WTC11 (cell line): ENCODE data around the gene MALSU1. TPM values are rescaled to one million over a fixed set of nuclear protein-coding genes. Genes with fewer than 3 reads are reported as not detected.

Experiments used
- ATAC-seq: fragments of 200-7000 bp; cut with Tn5 transposase; 2 replicates; pipeline ENCODE4 v1.10.0; 2021; ENCODE audit warnings: mild to moderate bottlenecking, moderate library complexity
- CTCF ChIA-PET: fragments of 300-600 bp; sonication (Branson Sonifier 250); formaldehyde crosslinking; loops from one replicate; lab custom pipeline; 2021; ENCODE audit warnings: antibody characterized with exemption; lab: Charles Lee
- POLR2A ChIA-PET: fragments of 350-600 bp; sonication (Branson Sonifier 250); formaldehyde crosslinking; loops from one replicate; lab custom pipeline; 2021; ENCODE audit warnings: antibody characterized with exemption; lab: Charles Lee
- DNase-seq: peaks from one replicate; pipeline ENCODE4 v3.0.0; 2021; ENCODE audit warnings: low spot score
- H3K27ac Mint-ChIP-seq: 2 replicates; pipeline ENCODE4 v1.8.0; 2021; ENCODE audit warnings: mixed read lengths
- H3K27me3 Mint-ChIP-seq: 2 replicates; pipeline ENCODE4 v1.8.0; 2021; ENCODE audit warnings: low read depth, mild to moderate bottlenecking, moderate library complexity, mixed read lengths
- H3K36me3 Mint-ChIP-seq: 2 replicates; pipeline ENCODE4 v1.8.0; 2021; ENCODE audit warnings: mixed read lengths
- H3K4me1 Mint-ChIP-seq: 2 replicates; pipeline ENCODE4 v1.8.0; 2022; ENCODE audit warnings: mixed read lengths
- H3K4me3 Mint-ChIP-seq: 2 replicates; pipeline ENCODE4 v1.8.0; 2021; ENCODE audit warnings: mild to moderate bottlenecking, moderate library complexity, mixed read lengths
- H3K9me3 Mint-ChIP-seq: 2 replicates; pipeline ENCODE4 v1.8.0; 2021; ENCODE audit warnings: mixed read lengths
- CREB1 ChIP-seq: sonication (generic); formaldehyde crosslinking; IDR thresholded peaks from 2 replicates; pipeline ENCODE4 v1.8.0; 2023; ENCODE audit warnings: mild to moderate bottlenecking, missing genetic modification reagents
- ESRRA ChIP-seq: sonication (generic); formaldehyde crosslinking; IDR thresholded peaks from 2 replicates; pipeline ENCODE4 v1.8.1; 2022; ENCODE audit warnings: mild to moderate bottlenecking, missing genetic modification reagents, borderline replicate concordance
- FOXJ3 ChIP-seq: sonication (generic); formaldehyde crosslinking; IDR thresholded peaks from 2 replicates; pipeline ENCODE4 v1.9.0; 2021; ENCODE audit warnings: missing genetic modification reagents, mild to moderate bottlenecking, borderline replicate concordance
- FOXP1 ChIP-seq: sonication (generic); formaldehyde crosslinking; IDR thresholded peaks from 2 replicates; pipeline ENCODE4 v1.8.0; 2022; ENCODE audit warnings: missing genetic modification reagents, mild to moderate bottlenecking, moderate library complexity, borderline replicate concordance
- GRHL2 ChIP-seq: fragments of 250-450 bp; sonication (Bioruptor Pico); IDR thresholded peaks from 2 replicates; pipeline ENCODE4 v1.8.0; 2022; ENCODE audit warnings: mild to moderate bottlenecking, moderate library complexity; ENCODE audit not compliant: insufficient replicate concordance, severe bottlenecking
- GTF2I ChIP-seq: fragments of 250-450 bp; sonication (Bioruptor Pico); conservative IDR thresholded peaks from 2 replicates; pipeline ENCODE4 v1.4.0; 2021; ENCODE audit warnings: mild to moderate bottlenecking
- JAZF1 ChIP-seq: fragments of 250-450 bp; sonication (Bioruptor Pico); IDR thresholded peaks from 2 replicates; pipeline ENCODE4 v1.9.0; 2021; ENCODE audit warnings: moderate library complexity, mild to moderate bottlenecking, inconsistent platforms
- NFE2L1 ChIP-seq: sonication (generic); formaldehyde crosslinking; IDR thresholded peaks from 2 replicates; pipeline ENCODE4 v1.8.1; 2023; ENCODE audit warnings: missing genetic modification reagents
- NR1H2 ChIP-seq: sonication (generic); formaldehyde crosslinking; IDR thresholded peaks from 2 replicates; pipeline ENCODE4 v1.9.0; 2021; ENCODE audit warnings: mild to moderate bottlenecking, moderate library complexity, missing genetic modification reagents
- PRRX2 ChIP-seq: fragments of 250-450 bp; sonication (Bioruptor Pico); IDR thresholded peaks from 2 replicates; pipeline ENCODE4 v1.8.0; 2021; ENCODE audit warnings: mild to moderate bottlenecking
- RELA ChIP-seq: sonication (generic); formaldehyde crosslinking; IDR thresholded peaks from 2 replicates; pipeline ENCODE4 v1.8.1; 2022; ENCODE audit warnings: missing genetic modification reagents, mild to moderate bottlenecking, borderline replicate concordance
- SMAD3 ChIP-seq: sonication (generic); formaldehyde crosslinking; IDR thresholded peaks from 2 replicates; pipeline ENCODE4 v1.8.0; 2022; ENCODE audit warnings: missing genetic modification reagents, mild to moderate bottlenecking, borderline replicate concordance
- SP1 ChIP-seq: sonication (generic); formaldehyde crosslinking; conservative IDR thresholded peaks from 2 replicates; pipeline ENCODE4 v1.8.1; 2022; ENCODE audit warnings: missing genetic modification reagents
- STAT6 ChIP-seq: sonication (generic); formaldehyde crosslinking; conservative IDR thresholded peaks from 2 replicates; pipeline ENCODE4 v1.8.1; 2023; ENCODE audit warnings: mild to moderate bottlenecking, low read depth, missing genetic modification reagents, moderate library complexity
- TCF7 ChIP-seq: sonication (generic); formaldehyde crosslinking; IDR thresholded peaks from 2 replicates; pipeline ENCODE4 v1.8.0; 2022; ENCODE audit warnings: mild to moderate bottlenecking, low read depth, missing genetic modification reagents, moderate library complexity
- USF1 ChIP-seq: sonication (generic); formaldehyde crosslinking; IDR thresholded peaks from 2 replicates; pipeline ENCODE4 v1.8.0; 2022; ENCODE audit warnings: mild to moderate bottlenecking, missing genetic modification reagents
- ZBTB21 ChIP-seq: sonication (generic); formaldehyde crosslinking; IDR thresholded peaks from 2 replicates; pipeline ENCODE4 v1.8.1; 2023; ENCODE audit warnings: mild to moderate bottlenecking, missing genetic modification reagents, borderline replicate concordance
- ZNF416 ChIP-seq: fragments of 250-450 bp; sonication (Bioruptor Pico); IDR thresholded peaks from 2 replicates; pipeline ENCODE4 v1.9.0; 2021; ENCODE audit warnings: mild to moderate bottlenecking, inconsistent platforms
- ZNF532 ChIP-seq: fragments of 250-450 bp; sonication (Bioruptor Pico); IDR thresholded peaks from 2 replicates; pipeline ENCODE4 v1.9.0; 2021; ENCODE audit warnings: mild to moderate bottlenecking, borderline replicate concordance
- ZNF671 ChIP-seq: fragments of 250-450 bp; sonication (Bioruptor Pico); IDR thresholded peaks from 2 replicates; pipeline ENCODE4 v1.8.0; 2021; ENCODE audit warnings: mild to moderate bottlenecking
- total RNA-seq: library from RNA; stranded (reverse); gene quantifications from 3 replicates; pipeline ENCODE4 v1.2.3, GENCODE V29; 2021
- TF ChIP-seq, protein P1 (sequence below): sonication (generic); formaldehyde crosslinking; conservative IDR thresholded peaks from 2 replicates; pipeline ENCODE4 v1.8.1; 2022; ENCODE audit warnings: mild to moderate bottlenecking, missing genetic modification reagents
- TF ChIP-seq, protein P2 (sequence below): sonication (generic); formaldehyde crosslinking; IDR thresholded peaks from 2 replicates; pipeline ENCODE4 v1.8.1; 2022; ENCODE audit warnings: mild to moderate bottlenecking, moderate library complexity, missing genetic modification reagents
- TF ChIP-seq, protein P3 (sequence below): sonication (generic); formaldehyde crosslinking; IDR thresholded peaks from 2 replicates; pipeline ENCODE4 v1.8.0; 2022; ENCODE audit warnings: mild to moderate bottlenecking, missing genetic modification reagents
- TF ChIP-seq, protein P4 (sequence below): sonication (generic); formaldehyde crosslinking; IDR thresholded peaks from 2 replicates; pipeline ENCODE4 v1.8.1; 2022; ENCODE audit warnings: low read depth, mild to moderate bottlenecking, moderate library complexity, missing genetic modification reagents, borderline replicate concordance

The MALSU1 gene
- total RNA-seq, 1 experiment from 2014 or later = 81.5 TPM

- no peak for TF ChIP-seq STAT6 (CRISPR knock-in tag)
- no peak for TF ChIP-seq TCF7
- TF ChIP-seq ZNF671 (CRISPR knock-in tag) = no peak
- TF ChIP-seq, protein P1, sequence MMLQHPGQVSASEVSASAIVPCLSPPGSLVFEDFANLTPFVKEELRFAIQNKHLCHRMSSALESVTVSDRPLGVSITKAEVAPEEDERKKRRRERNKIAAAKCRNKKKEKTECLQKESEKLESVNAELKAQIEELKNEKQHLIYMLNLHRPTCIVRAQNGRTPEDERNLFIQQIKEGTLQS (CRISPR knock-in tag) = no peak
- TF ChIP-seq, protein P2, sequence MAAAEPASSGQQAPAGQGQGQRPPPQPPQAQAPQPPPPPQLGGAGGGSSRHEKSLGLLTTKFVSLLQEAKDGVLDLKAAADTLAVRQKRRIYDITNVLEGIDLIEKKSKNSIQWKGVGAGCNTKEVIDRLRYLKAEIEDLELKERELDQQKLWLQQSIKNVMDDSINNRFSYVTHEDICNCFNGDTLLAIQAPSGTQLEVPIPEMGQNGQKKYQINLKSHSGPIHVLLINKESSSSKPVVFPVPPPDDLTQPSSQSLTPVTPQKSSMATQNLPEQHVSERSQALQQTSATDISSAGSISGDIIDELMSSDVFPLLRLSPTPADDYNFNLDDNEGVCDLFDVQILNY (CRISPR knock-in tag) = no peak
- no peak for TF ChIP-seq NR1H2 (CRISPR knock-in tag)
- TF ChIP-seq SP1 (CRISPR knock-in tag) = no peak
- TF ChIP-seq ESRRA (CRISPR knock-in tag) = no peak
- no peak for TF ChIP-seq NFE2L1 (CRISPR knock-in tag)
- no peak for TF ChIP-seq SMAD3 (CRISPR knock-in tag)
- TF ChIP-seq, protein P3, sequence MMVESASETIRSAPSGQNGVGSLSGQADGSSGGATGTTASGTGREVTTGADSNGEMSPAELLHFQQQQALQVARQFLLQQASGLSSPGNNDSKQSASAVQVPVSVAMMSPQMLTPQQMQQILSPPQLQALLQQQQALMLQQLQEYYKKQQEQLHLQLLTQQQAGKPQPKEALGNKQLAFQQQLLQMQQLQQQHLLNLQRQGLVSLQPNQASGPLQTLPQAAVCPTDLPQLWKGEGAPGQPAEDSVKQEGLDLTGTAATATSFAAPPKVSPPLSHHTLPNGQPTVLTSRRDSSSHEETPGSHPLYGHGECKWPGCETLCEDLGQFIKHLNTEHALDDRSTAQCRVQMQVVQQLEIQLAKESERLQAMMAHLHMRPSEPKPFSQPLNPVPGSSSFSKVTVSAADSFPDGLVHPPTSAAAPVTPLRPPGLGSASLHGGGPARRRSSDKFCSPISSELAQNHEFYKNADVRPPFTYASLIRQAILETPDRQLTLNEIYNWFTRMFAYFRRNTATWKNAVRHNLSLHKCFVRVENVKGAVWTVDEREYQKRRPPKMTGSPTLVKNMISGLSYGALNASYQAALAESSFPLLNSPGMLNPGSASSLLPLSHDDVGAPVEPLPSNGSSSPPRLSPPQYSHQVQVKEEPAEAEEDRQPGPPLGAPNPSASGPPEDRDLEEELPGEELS (CRISPR knock-in tag) = no peak
- TF ChIP-seq ZBTB21 (CRISPR knock-in tag) = no peak
Measured at GRCh38 chr7:23249486-23249885, 49.7 kb upstream of the MALSU1 start (continued).

DNA sequence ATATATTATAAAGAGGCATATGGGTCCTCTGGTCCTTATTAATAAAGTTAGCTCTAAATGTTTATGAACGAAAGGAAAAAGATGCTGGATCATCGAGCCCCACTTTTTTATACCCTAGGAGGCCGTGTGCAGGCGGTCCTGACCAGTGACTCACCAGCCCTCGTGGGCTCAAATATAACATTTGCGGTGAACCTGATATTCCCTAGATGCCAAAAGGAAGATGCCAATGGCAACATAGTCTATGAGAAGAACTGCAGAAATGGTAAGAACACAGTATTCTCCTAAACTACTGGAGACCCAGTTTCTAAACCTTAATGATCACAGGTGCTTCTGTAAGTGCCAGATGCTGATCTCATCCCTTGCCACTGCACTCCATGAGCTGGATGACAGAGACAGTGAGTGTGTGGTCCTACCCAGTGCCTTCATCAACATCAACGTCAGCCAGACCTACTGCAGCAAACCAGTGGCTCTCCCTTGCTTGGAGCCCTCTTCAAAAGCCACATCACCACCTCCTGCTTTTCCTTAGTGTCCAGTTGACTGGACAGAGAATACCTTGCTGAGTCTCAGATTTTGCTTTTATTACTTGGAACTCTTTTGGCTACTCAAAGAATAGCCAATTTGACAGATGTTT is 45.0 kb upstream of the MALSU1 start:
- ATAC-seq (no peak), DNase-seq (no peak)
- no peaks in the 10 kb centered on the region for H3K36me3 Mint-ChIP-seq
- H3K4me3 Mint-ChIP-seq = no peak overlapping the region
- POLR2A ChIA-PET = no interaction called here
- H3K27me3 Mint-ChIP-seq = peaks cover 26% of the 10 kb centered on the region
- H3K27ac Mint-ChIP-seq = no peak overlapping the region
- H3K9me3 Mint-ChIP-seq = peaks cover 26% of the 10 kb centered on the region
- H3K4me1 Mint-ChIP-seq = no peaks in the 10 kb centered on the region
- CTCF ChIA-PET = no interaction called here
- TF ChIP-seq FOXJ3 (no peak), CREB1 (CRISPR knock-in tag) (no peak), PRRX2 (CRISPR knock-in tag) (no peak), JAZF1 (CRISPR knock-in tag) (no peak), ZNF671 (CRISPR knock-in tag) (no peak), FOXP1 (no peak), USF1 (CRISPR knock-in tag) (no peak), GRHL2 (no peak), GTF2I (no peak), RELA (CRISPR knock-in tag) (no peak), ZNF532 (CRISPR knock-in tag) (no peak), ZNF416 (no peak)
- TF ChIP-seq, protein P4, sequence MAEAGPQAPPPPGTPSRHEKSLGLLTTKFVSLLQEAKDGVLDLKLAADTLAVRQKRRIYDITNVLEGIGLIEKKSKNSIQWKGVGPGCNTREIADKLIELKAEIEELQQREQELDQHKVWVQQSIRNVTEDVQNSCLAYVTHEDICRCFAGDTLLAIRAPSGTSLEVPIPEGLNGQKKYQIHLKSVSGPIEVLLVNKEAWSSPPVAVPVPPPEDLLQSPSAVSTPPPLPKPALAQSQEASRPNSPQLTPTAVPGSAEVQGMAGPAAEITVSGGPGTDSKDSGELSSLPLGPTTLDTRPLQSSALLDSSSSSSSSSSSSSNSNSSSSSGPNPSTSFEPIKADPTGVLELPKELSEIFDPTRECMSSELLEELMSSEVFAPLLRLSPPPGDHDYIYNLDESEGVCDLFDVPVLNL (CRISPR knock-in tag) = no peak
- TF ChIP-seq, protein P1 (CRISPR knock-in tag) = no peak
